Measurements from ENCODE around the gene ROR2.
"Not testable (repeated sequence)": the region's sequence is repeated elsewhere in the genome, so short reads cannot be mapped to it uniquely, and the experiment has no call there.

ROR2 gene

GRCh38 chr9:91678807-91679580 lies 271.0 kb downstream of the ROR2 start:
- DNase-seq (ENCODE audit: low read depth) = no peak

DNA sequence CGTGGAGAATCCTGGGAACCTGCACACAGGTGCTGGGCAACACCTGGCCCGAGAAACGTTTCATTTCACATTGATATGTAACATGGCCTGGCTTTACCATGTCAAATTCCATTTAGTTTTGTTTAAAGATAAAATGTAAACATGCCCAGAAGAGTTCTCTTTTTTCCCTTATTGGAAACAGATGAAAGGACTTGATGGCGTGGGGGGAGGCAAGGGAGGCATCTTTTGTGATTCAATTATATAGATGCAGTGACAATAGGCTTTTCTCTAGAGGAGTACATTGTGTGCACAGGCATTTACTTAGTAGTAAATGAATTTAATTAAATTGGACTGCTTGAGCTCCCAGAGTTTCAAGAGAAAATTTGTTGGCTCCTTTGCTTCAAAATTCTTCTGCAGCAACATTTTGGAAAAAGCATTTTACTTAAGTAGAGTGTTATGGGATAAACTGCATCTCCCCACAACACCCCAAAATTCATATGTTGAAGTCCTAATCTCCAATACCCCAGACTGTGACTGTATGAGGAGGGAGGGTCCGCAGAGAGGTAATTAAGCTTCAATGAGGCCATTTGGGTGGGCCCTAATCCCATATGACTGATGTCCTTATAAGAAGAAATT lies 272.1 kb downstream of the ROR2 start:
- no peak for DNase-seq (ENCODE audit: low read depth)

GRCh38 chr9:91677331-91677730 lies 272.7 kb downstream of the ROR2 start:
- DNase-seq (ENCODE audit: low read depth) = no peak

DNA sequence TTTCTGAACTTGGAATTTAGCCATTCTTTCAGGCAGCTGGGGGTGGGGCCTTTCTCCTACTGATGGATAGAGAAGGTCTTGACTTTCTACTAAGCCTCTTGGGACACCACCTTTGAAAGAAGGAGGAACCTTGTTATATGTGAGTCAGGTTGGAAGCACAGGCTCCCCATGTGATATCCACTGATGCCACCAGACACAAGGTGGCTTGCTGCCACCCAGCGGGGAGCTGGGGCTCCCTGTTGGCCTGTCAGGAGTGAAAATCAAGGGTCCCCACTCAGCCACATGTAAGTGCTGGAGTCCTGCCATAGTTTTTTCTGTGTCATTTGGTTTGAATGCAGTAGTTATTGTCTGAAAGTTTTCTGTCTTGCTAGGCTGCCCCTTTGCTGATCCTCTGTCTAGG lies 274.0 kb downstream of the ROR2 start:
- no peak for DNase-seq (ENCODE audit: low read depth)

GRCh38 chr9:91664663-91665062 lies 285.4 kb downstream of the ROR2 start:
- no peak for DNase-seq (ENCODE audit: low read depth)

- DNase-seq (ENCODE audit: low read depth) = no peak
Observed at GRCh38 chr9:91663858-91664257, 286.2 kb downstream of the ROR2 start.

DNA sequence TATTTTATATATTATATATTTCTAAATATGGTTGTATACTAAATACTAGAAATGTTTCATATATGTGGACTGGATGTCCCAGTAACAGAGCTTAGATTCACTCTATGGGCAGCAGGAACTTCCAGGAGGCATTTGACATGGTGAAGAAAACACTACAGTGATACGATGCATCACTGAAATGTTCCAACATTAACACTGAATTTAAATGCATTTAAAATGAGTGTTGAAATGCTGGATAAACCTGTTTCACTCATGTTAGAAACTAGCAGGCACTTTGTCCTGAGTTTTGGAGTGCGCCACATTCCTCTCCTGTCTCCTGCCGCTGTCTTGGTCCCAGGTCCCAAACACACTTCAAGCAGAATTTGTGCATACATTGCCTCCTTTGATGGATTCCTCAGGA lies 288.6 kb downstream of the ROR2 start:
- no peak for DNase-seq (ENCODE audit: low read depth)

DNA sequence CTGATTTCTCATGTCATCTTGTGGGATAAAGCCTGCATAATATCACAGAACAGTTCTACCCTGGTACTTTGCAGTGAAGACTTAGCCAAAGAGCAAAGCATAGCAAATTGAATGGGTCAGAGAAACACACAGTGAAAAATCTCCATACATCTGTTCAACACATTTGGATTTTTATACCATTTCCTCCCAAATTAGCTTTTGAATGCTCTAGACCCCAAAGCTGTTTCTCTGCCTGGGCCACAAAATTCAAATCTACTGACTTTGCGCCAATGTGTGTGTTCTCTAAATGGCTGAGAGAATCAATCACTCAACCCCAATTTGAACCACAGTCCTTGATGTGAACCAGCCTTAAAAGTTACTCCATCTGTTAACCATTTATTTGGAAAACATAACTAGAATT lies 289.5 kb downstream of the ROR2 start:
- no peak for DNase-seq (ENCODE audit: low read depth)

DNA sequence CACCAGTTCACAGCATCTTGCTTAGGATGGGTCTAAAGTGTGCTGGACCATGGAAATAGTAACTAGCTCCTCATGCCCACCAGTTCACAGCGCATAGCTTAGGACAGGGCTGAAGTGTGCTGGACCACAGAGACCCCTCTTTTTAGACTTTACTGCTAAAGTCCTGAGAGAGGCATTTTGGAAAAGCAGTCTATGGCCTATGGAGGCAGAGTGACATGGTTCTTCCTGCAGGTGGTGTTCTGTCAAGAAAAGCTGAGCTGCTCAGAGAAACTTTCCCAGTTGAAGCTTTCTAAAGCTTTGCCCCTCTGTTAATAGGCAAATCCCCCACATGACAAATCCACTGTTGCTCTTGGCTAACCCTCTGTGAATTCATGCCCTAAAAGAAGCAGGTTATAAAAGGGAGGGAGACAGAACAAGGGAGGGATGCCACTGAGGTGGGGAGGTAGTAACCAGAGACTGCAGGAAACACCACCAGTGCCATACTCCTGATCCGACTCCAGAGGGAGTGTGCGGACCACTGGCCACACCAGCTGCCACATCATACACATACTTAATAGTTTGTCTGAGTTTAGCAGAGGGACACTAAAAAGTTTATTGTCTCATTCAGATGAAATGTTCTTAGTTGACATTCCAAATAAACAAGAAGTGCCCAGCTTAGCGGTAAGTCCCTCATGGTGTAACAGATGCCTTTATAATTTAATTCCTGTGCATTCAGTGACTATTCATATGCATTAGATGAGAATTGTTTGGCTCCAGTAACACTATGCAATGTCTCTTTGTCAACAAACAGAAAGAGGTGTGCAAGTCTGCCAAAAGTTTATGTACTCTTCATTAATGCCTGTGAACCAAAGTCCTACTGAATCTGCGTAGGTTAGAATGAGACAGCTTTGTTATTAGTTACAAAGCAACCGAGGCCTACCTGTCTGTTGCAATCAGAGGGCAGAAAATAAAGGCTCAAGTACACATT lies 290.2 kb downstream of the ROR2 start:
- DNase-seq (ENCODE audit: low read depth) = no peak

- DNase-seq (ENCODE audit: low read depth) = no peak
Observed at GRCh38 chr9:91658513-91659105, 291.4 kb downstream of the ROR2 start.

GRCh38 chr9:91657501-91657900 lies 292.5 kb downstream of the ROR2 start:
- DNase-seq (ENCODE audit: low read depth) = no peak

GRCh38 chr9:91655658-91656057 lies 294.4 kb downstream of the ROR2 start:
- no peak for DNase-seq (ENCODE audit: low read depth)

- no peak for DNase-seq (ENCODE audit: low read depth)
Observed at GRCh38 chr9:91655215-91655614, 294.8 kb downstream of the ROR2 start.

DNA sequence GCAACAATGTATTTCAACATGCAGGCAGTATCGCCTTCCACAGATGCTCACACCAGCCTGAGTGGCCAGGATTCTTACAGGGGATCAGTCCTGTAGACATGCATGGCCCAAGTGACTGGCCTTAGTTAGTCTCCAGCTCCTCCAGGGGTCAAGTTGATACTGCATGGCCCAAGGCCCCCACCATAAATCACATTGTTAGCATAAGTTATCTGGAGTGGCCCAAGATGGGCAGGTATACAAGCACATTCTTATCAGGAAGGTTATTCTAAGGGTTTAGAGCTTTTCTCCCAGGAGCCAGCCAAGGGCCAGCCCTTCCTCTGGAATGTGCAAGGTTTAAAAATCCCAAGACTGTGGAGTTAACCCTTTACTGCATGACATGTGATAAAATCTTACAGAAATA lies 295.5 kb downstream of the ROR2 start:
- no peak for DNase-seq (ENCODE audit: low read depth)

DNA sequence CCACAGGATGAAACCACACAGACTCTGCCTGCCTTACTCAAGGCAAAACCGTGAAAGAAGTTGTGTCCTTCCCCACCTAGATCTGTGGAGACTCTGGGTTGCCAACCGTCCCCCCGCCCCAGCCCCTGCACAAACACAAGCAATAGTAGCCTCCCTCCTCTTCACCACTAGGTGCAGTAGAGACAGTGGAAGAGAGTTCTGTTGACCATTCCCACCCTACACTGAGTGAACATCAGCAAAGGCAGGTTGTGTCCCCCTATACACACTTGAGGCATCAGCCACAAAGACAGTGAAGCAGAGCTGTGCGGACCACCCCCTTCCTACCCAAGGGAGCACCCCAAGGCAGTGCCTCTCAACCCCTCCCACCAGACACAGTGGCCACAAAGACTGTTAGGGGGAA lies 302.7 kb downstream of the ROR2 start:
- no peak for DNase-seq (ENCODE audit: low read depth)

- DNase-seq (ENCODE audit: low read depth) = no peak
Observed at GRCh38 chr9:91646702-91647101, 303.3 kb downstream of the ROR2 start.

DNA sequence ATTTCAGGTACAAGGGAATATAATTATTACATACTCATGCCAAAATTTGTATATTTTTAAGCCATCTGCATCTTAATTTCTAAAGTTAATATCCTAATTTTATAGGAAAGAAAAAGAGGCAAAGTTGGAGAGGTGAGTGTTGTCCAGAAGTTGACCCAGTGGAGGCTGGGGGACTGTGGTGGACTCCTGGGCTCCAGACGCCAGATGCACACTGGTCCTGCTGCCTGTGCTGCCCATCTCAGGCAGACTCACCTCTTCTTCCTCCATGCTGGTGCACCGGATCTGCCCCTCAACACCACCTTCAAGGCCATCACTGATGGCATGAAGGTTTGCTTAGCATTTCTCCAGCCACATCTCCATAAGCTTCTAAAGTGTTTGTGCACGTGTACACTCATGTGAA lies 305.6 kb downstream of the ROR2 start:
- no peak for DNase-seq (ENCODE audit: low read depth)

DNA sequence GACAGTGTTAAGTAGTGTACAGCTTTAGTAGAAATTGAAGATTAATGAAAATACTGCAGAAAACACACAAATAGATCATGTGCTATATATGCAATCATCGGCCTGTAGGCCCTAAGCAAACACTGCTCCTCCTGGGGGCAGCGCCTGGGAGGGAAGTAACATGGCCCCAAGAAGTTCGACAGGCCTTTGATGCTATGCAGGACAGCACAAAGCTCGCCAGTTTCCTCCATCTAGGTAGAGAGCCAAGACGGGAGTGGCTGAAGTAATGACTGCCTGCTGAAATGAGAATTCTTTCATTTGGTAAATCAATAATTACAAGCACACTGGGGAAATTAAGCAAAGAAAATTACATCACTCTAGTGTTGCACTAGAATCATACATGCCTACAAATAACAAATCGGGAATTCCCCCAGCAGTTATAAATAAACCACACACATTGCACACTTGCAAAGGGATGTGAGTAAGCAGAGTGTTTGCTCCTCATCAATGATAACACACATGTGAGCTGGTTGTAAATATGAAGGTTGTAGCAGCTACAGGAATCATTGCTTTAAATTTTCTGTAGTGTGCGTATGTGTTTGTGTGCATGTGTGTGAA lies 306.4 kb downstream of the ROR2 start:
- DNase-seq (ENCODE audit: low read depth) = no peak

DNA sequence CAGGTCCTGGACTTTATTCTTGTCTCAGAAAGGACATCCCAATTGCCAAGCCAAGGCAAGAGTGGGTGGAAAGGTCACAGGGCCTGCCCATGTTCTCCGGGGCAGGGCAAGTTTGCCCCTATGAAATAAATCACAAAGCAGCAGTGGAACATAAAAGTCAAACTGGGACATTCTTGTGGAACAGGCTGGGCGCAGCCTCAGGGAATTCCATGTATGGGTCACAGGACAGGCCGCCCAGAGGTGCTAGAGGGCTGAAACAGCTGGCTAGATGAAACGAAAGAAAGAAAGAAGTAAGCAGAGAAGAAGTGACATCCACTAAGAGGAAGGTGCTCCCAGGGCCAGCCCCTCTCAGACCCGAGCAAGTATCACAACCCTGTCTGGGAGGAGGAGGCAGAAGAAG lies 307.3 kb downstream of the ROR2 start:
- no peak for DNase-seq (ENCODE audit: low read depth)

- no peak for DNase-seq (ENCODE audit: low read depth)
Observed at GRCh38 chr9:91640428-91640827, 309.6 kb downstream of the ROR2 start.

- DNase-seq (ENCODE audit: low read depth) = no peak
Observed at GRCh38 chr9:91639054-91639453, 311.0 kb downstream of the ROR2 start.

GRCh38 chr9:91634832-91635231 lies 315.2 kb downstream of the ROR2 start:
- not testable (repeated sequence) for DNase-seq (ENCODE audit: low read depth)
